ENCODE data around the gene NLRP4. TPM values are rescaled to one million over a fixed set of nuclear protein-coding genes. Genes with fewer than 3 reads are reported as not detected.

Gene NLRP4
- total RNA-seq, 2 donors from 2014 or later: not detected

GRCh38 chr19:55882626-55883025 lies 46.3 kb downstream of the NLRP4 start:
- H3K9me3 ChIP-seq (ENCODE audit: control insufficient read depth, low read length): peaks cover 66% of the 10 kb centered on the region
- DNase-seq: no peak
- no peaks in the 10 kb centered on the region for H3K4me1 Mint-ChIP-seq
- no peak overlapping the region for H3K4me3 ChIP-seq (ENCODE audit: low read length)
- peaks cover 91% of the 10 kb centered on the region for H3K9me3 Mint-ChIP-seq
- H3K27me3 Mint-ChIP-seq (ENCODE audit: insufficient read depth): no peaks in the 10 kb centered on the region
- no peaks in the 10 kb centered on the region for H3K4me1 ChIP-seq (ENCODE audit: control insufficient read depth, insufficient read depth, low read length)
- TF ChIP-seq, protein P1, sequence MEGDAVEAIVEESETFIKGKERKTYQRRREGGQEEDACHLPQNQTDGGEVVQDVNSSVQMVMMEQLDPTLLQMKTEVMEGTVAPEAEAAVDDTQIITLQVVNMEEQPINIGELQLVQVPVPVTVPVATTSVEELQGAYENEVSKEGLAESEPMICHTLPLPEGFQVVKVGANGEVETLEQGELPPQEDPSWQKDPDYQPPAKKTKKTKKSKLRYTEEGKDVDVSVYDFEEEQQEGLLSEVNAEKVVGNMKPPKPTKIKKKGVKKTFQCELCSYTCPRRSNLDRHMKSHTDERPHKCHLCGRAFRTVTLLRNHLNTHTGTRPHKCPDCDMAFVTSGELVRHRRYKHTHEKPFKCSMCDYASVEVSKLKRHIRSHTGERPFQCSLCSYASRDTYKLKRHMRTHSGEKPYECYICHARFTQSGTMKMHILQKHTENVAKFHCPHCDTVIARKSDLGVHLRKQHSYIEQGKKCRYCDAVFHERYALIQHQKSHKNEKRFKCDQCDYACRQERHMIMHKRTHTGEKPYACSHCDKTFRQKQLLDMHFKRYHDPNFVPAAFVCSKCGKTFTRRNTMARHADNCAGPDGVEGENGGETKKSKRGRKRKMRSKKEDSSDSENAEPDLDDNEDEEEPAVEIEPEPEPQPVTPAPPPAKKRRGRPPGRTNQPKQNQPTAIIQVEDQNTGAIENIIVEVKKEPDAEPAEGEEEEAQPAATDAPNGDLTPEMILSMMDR (conservative IDR thresholded peaks at IDR 0.05): no peak
- no peak overlapping the region for H3K27ac Mint-ChIP-seq
- H3K9ac ChIP-seq (ENCODE audit: extremely low read depth, low read length, poor library complexity, severe bottlenecking): no peak overlapping the region
- no peaks in the 10 kb centered on the region for H3K27me3 ChIP-seq (ENCODE audit: control insufficient read depth, insufficient read depth, low read length, poor library complexity, severe bottlenecking)
- no peaks in the 10 kb centered on the region for H3K36me3 Mint-ChIP-seq (ENCODE audit: low read depth)
- WGBS, 2 experiments (ENCODE audit: insufficient coverage in 1 of 2, insufficient read length in 1 of 2): 64 to 65% methylated on average over 4 of the region's 4 CpGs
- H3K36me3 ChIP-seq (ENCODE audit: control insufficient read depth, insufficient read depth, low read length): no peaks in the 10 kb centered on the region
- H3K27ac ChIP-seq (ENCODE audit: low read depth, low read length): no peak overlapping the region
- H3K4me3 Mint-ChIP-seq: no peak overlapping the region

- H3K4me3 Mint-ChIP-seq: no peak overlapping the region
- Histone ChIP-seq H3K27ac (ENCODE audit: low read depth, low read length) (no peak overlapping the region), H3K4me1 (ENCODE audit: control insufficient read depth, insufficient read depth, low read length) (no peaks in the 10 kb centered on the region), H3K9me3 (ENCODE audit: control insufficient read depth, low read length) (peaks cover 50% of the 10 kb centered on the region), H3K27me3 (ENCODE audit: control insufficient read depth, insufficient read depth, low read length, poor library complexity, severe bottlenecking) (no peaks in the 10 kb centered on the region), H3K4me3 (ENCODE audit: low read length) (no peak overlapping the region), H3K36me3 (ENCODE audit: control insufficient read depth, insufficient read depth, low read length) (no peaks in the 10 kb centered on the region), H3K9ac (ENCODE audit: extremely low read depth, low read length, poor library complexity, severe bottlenecking) (no peak overlapping the region)
- H3K27me3 Mint-ChIP-seq (ENCODE audit: insufficient read depth): no peaks in the 10 kb centered on the region
- TF ChIP-seq, protein P1 (conservative IDR thresholded peaks at IDR 0.05): no peak
- H3K36me3 Mint-ChIP-seq (ENCODE audit: low read depth): peaks cover 5% of the 10 kb centered on the region
- no peak for DNase-seq
- H3K4me1 Mint-ChIP-seq: no peaks in the 10 kb centered on the region
- no peak overlapping the region for H3K27ac Mint-ChIP-seq
- 70 to 78% methylated on average over 8 to 12 of the region's 12 CpGs for WGBS, 2 experiments (ENCODE audit: insufficient coverage in 1 of 2, insufficient read length in 1 of 2)
- peaks cover 91% of the 10 kb centered on the region for H3K9me3 Mint-ChIP-seq
Measured at GRCh38 chr19:55898911-55899310, 62.6 kb downstream of the NLRP4 start.

- H3K4me1 Mint-ChIP-seq: no peaks in the 10 kb centered on the region
- H3K9me3 Mint-ChIP-seq: peaks cover 91% of the 10 kb centered on the region
- WGBS, 2 experiments (ENCODE audit: insufficient coverage in 1 of 2, insufficient read length in 1 of 2): 50 to 70% methylated on average over 7 to 13 of the region's 13 CpGs
Measured at GRCh38 chr19:55901369-55902079, 65.2 kb downstream of the NLRP4 start.

More at GRCh38 chr19:55901369-55902079, 65.2 kb downstream of the NLRP4 start:
- H3K36me3 ChIP-seq (ENCODE audit: control insufficient read depth, insufficient read depth, low read length): no peaks in the 10 kb centered on the region
- no peak for DNase-seq
- no peak overlapping the region for H3K27ac ChIP-seq (ENCODE audit: low read depth, low read length)
- Mint-ChIP-seq H3K36me3 (ENCODE audit: low read depth) (peaks cover 5% of the 10 kb centered on the region), H3K4me3 (no peak overlapping the region), H3K27me3 (ENCODE audit: insufficient read depth) (no peaks in the 10 kb centered on the region), H3K27ac (no peak overlapping the region)
- no peaks in the 10 kb centered on the region for H3K4me1 ChIP-seq (ENCODE audit: control insufficient read depth, insufficient read depth, low read length)
- TF ChIP-seq, protein P1 (conservative IDR thresholded peaks at IDR 0.05): no peak
- H3K9ac ChIP-seq (ENCODE audit: extremely low read depth, low read length, poor library complexity, severe bottlenecking): no peak overlapping the region
- H3K4me3 ChIP-seq (ENCODE audit: low read length): no peak overlapping the region
- peaks cover 47% of the 10 kb centered on the region for H3K9me3 ChIP-seq (ENCODE audit: control insufficient read depth, low read length)
- no peaks in the 10 kb centered on the region for H3K27me3 ChIP-seq (ENCODE audit: control insufficient read depth, insufficient read depth, low read length, poor library complexity, severe bottlenecking)
